ENCODE measurements around the gene ANKH.

DNA sequence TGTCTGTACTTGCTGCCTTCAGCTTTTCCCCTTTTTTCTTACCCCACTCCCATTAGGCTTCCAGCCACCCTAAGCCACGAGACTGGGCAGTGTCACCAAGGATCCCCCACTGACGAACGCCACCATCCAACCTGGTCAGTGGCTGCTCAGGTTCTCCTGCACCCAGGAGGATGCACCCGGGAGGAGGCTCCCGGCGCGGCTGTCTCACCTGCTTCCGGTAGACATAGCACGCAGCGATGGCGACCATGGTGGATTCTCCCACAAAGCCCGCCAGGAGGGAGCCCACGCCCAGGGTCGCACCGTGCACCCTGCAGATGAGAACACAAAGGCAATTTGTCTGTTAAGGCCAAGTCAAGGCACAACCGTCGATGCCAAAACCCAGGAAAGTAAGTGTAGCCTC is 158.9 kb downstream of the ANKH start:
- TF ChIP-seq, protein P1, sequence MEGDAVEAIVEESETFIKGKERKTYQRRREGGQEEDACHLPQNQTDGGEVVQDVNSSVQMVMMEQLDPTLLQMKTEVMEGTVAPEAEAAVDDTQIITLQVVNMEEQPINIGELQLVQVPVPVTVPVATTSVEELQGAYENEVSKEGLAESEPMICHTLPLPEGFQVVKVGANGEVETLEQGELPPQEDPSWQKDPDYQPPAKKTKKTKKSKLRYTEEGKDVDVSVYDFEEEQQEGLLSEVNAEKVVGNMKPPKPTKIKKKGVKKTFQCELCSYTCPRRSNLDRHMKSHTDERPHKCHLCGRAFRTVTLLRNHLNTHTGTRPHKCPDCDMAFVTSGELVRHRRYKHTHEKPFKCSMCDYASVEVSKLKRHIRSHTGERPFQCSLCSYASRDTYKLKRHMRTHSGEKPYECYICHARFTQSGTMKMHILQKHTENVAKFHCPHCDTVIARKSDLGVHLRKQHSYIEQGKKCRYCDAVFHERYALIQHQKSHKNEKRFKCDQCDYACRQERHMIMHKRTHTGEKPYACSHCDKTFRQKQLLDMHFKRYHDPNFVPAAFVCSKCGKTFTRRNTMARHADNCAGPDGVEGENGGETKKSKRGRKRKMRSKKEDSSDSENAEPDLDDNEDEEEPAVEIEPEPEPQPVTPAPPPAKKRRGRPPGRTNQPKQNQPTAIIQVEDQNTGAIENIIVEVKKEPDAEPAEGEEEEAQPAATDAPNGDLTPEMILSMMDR (IDR thresholded peaks at IDR 0.05; ENCODE audit: low read depth, low read length, missing input control) = no peak
- TF ChIP-seq JUND (IDR thresholded peaks at IDR 0.05) (no peak), GABPA (IDR thresholded peaks at IDR 0.05 in 1 of 2, conservative IDR thresholded peaks at IDR 0.05 in 1 of 2) (no peak), RAD21 (IDR thresholded peaks at IDR 0.05) (no peak)
- TF ChIP-seq, protein P2, sequence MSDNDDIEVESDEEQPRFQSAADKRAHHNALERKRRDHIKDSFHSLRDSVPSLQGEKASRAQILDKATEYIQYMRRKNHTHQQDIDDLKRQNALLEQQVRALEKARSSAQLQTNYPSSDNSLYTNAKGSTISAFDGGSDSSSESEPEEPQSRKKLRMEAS (IDR thresholded peaks at IDR 0.05) = no peak
